Peyer's patch (tissue), 4 donors: ENCODE data around the gene HIVEP2. TPM values are rescaled to one million over a fixed set of nuclear protein-coding genes. Genes with fewer than 3 reads are reported as not detected.

Experiments used
- DNase-seq, 3 donors: peaks; one replicate each; pipeline ENCODE4 v3.0.0-alpha.2; 2017 to 2019
- H3K27ac ChIP-seq, 4 donors: fragments of 200-600 bp; sonication (generic); one replicate each; pipeline ENCODE4 v1.5.1; 2016 to 2019
- H3K27me3 ChIP-seq, 2 donors: fragments of 200-600 bp; sonication (generic); one replicate each; pipeline ENCODE4 v1.5.1; 2019
- H3K36me3 ChIP-seq, 3 donors: fragments of 200-600 bp; sonication (generic); one replicate each; pipeline ENCODE4 v1.5.1; 2016 to 2019
- H3K4me1 ChIP-seq, 4 donors: fragments of 200-600 bp; sonication (generic); one replicate each; pipeline ENCODE4 v1.5.1; 2016 to 2019
- H3K4me3 ChIP-seq, 4 donors: fragments of 200-600 bp; sonication (generic); 1 replicate in 3 of 4; 2 replicates in 1 of 4; pipeline ENCODE4 v1.5.1; 2016 to 2019; ENCODE audit warnings: mild to moderate bottlenecking in 1 of 4
- H3K9me3 ChIP-seq, 4 donors: fragments of 200-600 bp; sonication (generic); one replicate each; pipeline ENCODE4 v1.5.1; 2016 to 2019; ENCODE audit warnings: mild to moderate bottlenecking in 1 of 4
- CTCF ChIP-seq, 6 experiments: fragments of 450-650 bp in 4 of 6; fragments of 200-600 bp in 2 of 6; sonication (generic) in 1 of 6; IDR thresholded peaks; one replicate each; pipeline ENCODE4 v1.5.1; 2017 to 2019; ENCODE audit warnings: antibody characterized with exemption in 6 of 6, mild to moderate bottlenecking in 3 of 6, moderate library complexity in 1 of 6
- POLR2A ChIP-seq, 2 donors: fragments of 450-650 bp; IDR thresholded peaks; one replicate each; pipeline ENCODE4 v1.5.1; 2017; ENCODE audit warnings: antibody characterized with exemption in 2 of 2, mild to moderate bottlenecking in 2 of 2, moderate library complexity in 2 of 2
- total RNA-seq, 4 donors: library from RNA; depleted of rRNA; stranded (reverse); fragments of >200 nt; gene quantifications; one replicate each; pipeline ENCODE4 v1.1.0, GENCODE V29; 2016

Gene HIVEP2
- total RNA-seq, 4 donors from 2014 or later: 14.4 to 35.5 (median 19.5) TPM

DNA sequence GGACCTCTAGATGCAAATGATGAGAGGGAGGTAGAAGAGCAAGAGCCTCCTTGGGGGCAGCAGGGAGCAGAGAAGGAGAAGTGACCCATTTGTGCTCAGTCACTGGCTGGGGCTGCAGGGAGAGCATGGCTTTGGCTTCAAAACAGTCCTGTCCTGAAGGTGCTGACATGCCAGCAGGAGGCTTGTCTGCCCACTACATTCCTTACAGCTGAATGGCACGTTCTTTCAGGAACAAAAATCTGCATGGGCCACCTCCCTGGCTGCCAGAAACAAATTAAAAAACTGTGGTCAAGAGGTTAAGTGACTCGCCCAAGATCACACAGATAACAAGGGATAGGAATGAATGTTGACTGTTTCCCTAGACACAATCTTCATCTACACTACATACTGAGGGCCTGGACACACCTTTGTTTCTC is 188.8 kb downstream of the HIVEP2 start:
- Histone ChIP-seq H3K4me3 (no peak overlapping the region), H3K27me3 (no peaks in the 10 kb centered on the region), H3K4me1 (no peaks in the 10 kb centered on the region), H3K27ac (no peak overlapping the region), H3K36me3 (peaks cover 0 to 48% (median 0%) of the 10 kb centered on the region in 3 donors), H3K9me3 (no peaks in the 10 kb centered on the region)
- TF ChIP-seq CTCF (IDR thresholded peaks at IDR 0.05) (no peak), POLR2A (IDR thresholded peaks at IDR 0.05) (no peak)
- no peak for DNase-seq

GRCh38 chr6:142753196-142753595 is 191.8 kb downstream of the HIVEP2 start:
- TF ChIP-seq CTCF (IDR thresholded peaks at IDR 0.05) (no peak), POLR2A (IDR thresholded peaks at IDR 0.05) (no peak)
- Histone ChIP-seq H3K9me3 (no peaks in the 10 kb centered on the region), H3K27me3 (no peaks in the 10 kb centered on the region), H3K4me1 (no peaks in the 10 kb centered on the region), H3K36me3 (peaks cover 0 to 17% (median 0%) of the 10 kb centered on the region in 3 donors), H3K4me3 (no peak overlapping the region), H3K27ac (no peak overlapping the region)
- DNase-seq: no peak

GRCh38 chr6:142752348-142752747 is 192.6 kb downstream of the HIVEP2 start:
- Histone ChIP-seq H3K36me3 (peaks cover 0 to 13% (median 0%) of the 10 kb centered on the region in 3 donors), H3K27ac (no peak overlapping the region), H3K4me1 (no peaks in the 10 kb centered on the region), H3K9me3 (no peaks in the 10 kb centered on the region), H3K27me3 (no peaks in the 10 kb centered on the region), H3K4me3 (no peak overlapping the region)
- DNase-seq: no peak
- TF ChIP-seq CTCF (IDR thresholded peaks at IDR 0.05) (no peak), POLR2A (IDR thresholded peaks at IDR 0.05) (no peak)

- Histone ChIP-seq H3K36me3 (peaks cover 0 to 13% (median 0%) of the 10 kb centered on the region in 3 donors), H3K9me3 (no peaks in the 10 kb centered on the region), H3K27ac (no peak overlapping the region), H3K4me1 (no peaks in the 10 kb centered on the region), H3K27me3 (no peaks in the 10 kb centered on the region), H3K4me3 (no peak overlapping the region)
- no peak for DNase-seq
- TF ChIP-seq CTCF (IDR thresholded peaks at IDR 0.05): no peak
- no peak for TF ChIP-seq POLR2A (IDR thresholded peaks at IDR 0.05)
These were observed 193.5 kb downstream of the HIVEP2 start for GRCh38 chr6:142751452-142751851.

GRCh38 chr6:142750998-142751397 is 194.0 kb downstream of the HIVEP2 start:
- TF ChIP-seq POLR2A (IDR thresholded peaks at IDR 0.05) (no peak), CTCF (IDR thresholded peaks at IDR 0.05) (no peak)
- DNase-seq: no peak
- no peak overlapping the region for H3K4me3 ChIP-seq
- H3K36me3 ChIP-seq: peaks cover 0 to 13% (median 0%) of the 10 kb centered on the region in 3 donors
- H3K4me1 ChIP-seq: no peaks in the 10 kb centered on the region
- H3K27me3 ChIP-seq: no peaks in the 10 kb centered on the region
- H3K9me3 ChIP-seq: no peaks in the 10 kb centered on the region
- H3K27ac ChIP-seq: no peak overlapping the region

- no peak for DNase-seq
- no peak overlapping the region for H3K27ac ChIP-seq
- H3K27me3 ChIP-seq: no peaks in the 10 kb centered on the region
- H3K4me3 ChIP-seq: no peak overlapping the region
- H3K4me1 ChIP-seq: no peaks in the 10 kb centered on the region
- TF ChIP-seq POLR2A (IDR thresholded peaks at IDR 0.05) (no peak), CTCF (IDR thresholded peaks at IDR 0.05) (no peak)
- H3K9me3 ChIP-seq: no peaks in the 10 kb centered on the region
- peaks cover 0 to 13% (median 0%) of the 10 kb centered on the region in 3 donors for H3K36me3 ChIP-seq
These were observed 195.4 kb downstream of the HIVEP2 start for GRCh38 chr6:142749556-142749955.
